Esophagus squamous epithelium (tissue), 4 donors: ENCODE data around the gene POLR2C.

Experiments used
- POLR2A ChIP-seq, 4 donors: fragments of 450-650 bp; IDR thresholded peaks; one replicate each; pipeline ENCODE4 v1.6.1; 2017; ENCODE audit warnings: antibody characterized with exemption in 4 of 4, mild to moderate bottlenecking in 4 of 4, moderate library complexity in 3 of 4
- TF ChIP-seq, protein P1 (sequence below), 6 experiments: fragments of 450-650 bp in 4 of 6; fragments of 200-600 bp in 2 of 6; sonication (generic) in 2 of 6; IDR thresholded peaks; one replicate each; pipeline ENCODE4 v1.5.1; 2016 to 2019; ENCODE audit warnings: antibody characterized with exemption in 6 of 6, mild to moderate bottlenecking in 4 of 6, moderate library complexity in 4 of 6

DNA sequence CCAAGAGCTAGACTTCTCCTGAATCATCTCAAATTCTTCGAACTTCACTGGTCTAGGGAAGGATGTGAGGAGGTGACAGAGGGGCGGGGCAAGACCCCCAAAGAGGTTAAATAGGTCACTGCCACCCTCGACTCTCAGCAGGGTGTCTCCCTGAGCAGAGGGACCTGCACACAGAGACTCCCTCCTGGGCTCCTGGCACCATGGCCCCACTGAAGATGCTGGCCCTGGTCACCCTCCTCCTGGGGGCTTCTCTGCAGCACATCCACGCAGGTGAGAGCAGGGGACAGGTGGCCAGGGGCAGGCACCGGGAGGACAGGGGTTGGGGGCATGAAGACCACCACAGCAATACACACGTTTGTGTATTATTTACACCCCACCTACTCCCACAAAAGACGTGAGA, 48.7 kb upstream of the POLR2C start:
- TF ChIP-seq, protein P1, sequence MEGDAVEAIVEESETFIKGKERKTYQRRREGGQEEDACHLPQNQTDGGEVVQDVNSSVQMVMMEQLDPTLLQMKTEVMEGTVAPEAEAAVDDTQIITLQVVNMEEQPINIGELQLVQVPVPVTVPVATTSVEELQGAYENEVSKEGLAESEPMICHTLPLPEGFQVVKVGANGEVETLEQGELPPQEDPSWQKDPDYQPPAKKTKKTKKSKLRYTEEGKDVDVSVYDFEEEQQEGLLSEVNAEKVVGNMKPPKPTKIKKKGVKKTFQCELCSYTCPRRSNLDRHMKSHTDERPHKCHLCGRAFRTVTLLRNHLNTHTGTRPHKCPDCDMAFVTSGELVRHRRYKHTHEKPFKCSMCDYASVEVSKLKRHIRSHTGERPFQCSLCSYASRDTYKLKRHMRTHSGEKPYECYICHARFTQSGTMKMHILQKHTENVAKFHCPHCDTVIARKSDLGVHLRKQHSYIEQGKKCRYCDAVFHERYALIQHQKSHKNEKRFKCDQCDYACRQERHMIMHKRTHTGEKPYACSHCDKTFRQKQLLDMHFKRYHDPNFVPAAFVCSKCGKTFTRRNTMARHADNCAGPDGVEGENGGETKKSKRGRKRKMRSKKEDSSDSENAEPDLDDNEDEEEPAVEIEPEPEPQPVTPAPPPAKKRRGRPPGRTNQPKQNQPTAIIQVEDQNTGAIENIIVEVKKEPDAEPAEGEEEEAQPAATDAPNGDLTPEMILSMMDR (IDR thresholded peaks at IDR 0.05): no peak
- TF ChIP-seq POLR2A (IDR thresholded peaks at IDR 0.05): no peak
